Uterus (tissue), 2 donors: ENCODE data around the gene NCOA3.

ENCODE experiments used
- POLR2A ChIP-seq, 2 donors: fragments of 450-650 bp; IDR thresholded peaks; one replicate each; pipeline ENCODE4 v1.6.1; 2016; ENCODE audit warnings: antibody characterized with exemption in 2 of 2, mild to moderate bottlenecking in 1 of 2, moderate library complexity in 1 of 2
- TF ChIP-seq, protein P1 (sequence below), 4 experiments: fragments of 200-600 bp in 2 of 4; fragments of 450-650 bp in 2 of 4; sonication (generic) in 2 of 4; IDR thresholded peaks; one replicate each; pipeline ENCODE4 v1.5.1; 2016 to 2019; ENCODE audit warnings: antibody characterized with exemption in 4 of 4, mild to moderate bottlenecking in 2 of 4, moderate library complexity in 1 of 4

DNA sequence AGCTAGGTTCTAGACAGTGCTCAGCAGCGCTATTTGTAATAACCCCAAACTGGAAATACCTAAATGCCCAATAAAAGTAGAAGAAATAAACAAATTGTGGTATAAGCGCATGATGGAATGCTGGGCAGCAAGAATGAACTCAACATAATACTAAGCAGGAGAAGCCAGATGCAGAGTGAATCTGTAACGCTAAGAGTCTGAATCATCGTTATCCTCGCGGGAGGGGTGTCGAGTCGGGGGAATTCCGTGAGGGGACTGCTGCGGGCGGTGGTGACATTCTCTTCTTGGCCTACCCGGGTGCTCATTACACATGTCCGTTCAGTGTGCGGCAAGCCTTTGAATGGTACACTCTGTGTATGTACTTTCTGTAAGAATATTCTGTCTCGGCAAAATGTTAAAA is 199.9 kb downstream of the NCOA3 start:
- TF ChIP-seq, protein P1, sequence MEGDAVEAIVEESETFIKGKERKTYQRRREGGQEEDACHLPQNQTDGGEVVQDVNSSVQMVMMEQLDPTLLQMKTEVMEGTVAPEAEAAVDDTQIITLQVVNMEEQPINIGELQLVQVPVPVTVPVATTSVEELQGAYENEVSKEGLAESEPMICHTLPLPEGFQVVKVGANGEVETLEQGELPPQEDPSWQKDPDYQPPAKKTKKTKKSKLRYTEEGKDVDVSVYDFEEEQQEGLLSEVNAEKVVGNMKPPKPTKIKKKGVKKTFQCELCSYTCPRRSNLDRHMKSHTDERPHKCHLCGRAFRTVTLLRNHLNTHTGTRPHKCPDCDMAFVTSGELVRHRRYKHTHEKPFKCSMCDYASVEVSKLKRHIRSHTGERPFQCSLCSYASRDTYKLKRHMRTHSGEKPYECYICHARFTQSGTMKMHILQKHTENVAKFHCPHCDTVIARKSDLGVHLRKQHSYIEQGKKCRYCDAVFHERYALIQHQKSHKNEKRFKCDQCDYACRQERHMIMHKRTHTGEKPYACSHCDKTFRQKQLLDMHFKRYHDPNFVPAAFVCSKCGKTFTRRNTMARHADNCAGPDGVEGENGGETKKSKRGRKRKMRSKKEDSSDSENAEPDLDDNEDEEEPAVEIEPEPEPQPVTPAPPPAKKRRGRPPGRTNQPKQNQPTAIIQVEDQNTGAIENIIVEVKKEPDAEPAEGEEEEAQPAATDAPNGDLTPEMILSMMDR (IDR thresholded peaks at IDR 0.05), result no peak
- TF ChIP-seq POLR2A (IDR thresholded peaks at IDR 0.05), result no peak
